SU-DHL-6 (cell line): ENCODE results near the gene PRRC2A.

Source experiments
- H2AFZ ChIP-seq: fragments of 200-600 bp; sonication (generic); 2 replicates; pipeline ENCODE4 v1.6.1; 2014; ENCODE audit warnings: low read depth, mild to moderate bottlenecking, moderate library complexity, mixed read lengths, antibody characterized with exemption, low read length; ENCODE audit not compliant: severe bottlenecking
- H3F3A ChIP-seq: fragments of 200-600 bp; shearing (Covaris generic); 2 replicates; pipeline ENCODE4 v1.6.0; 2016; ENCODE audit warnings: antibody characterized with exemption, mild to moderate bottlenecking; ENCODE audit not compliant: insufficient read depth
- H3K27ac ChIP-seq: fragments of 200-600 bp; sonication (generic); 2 replicates; pipeline ENCODE4 v1.5.1; 2016; ENCODE audit warnings: low read depth, mild to moderate bottlenecking, low read length, moderate library complexity, mixed read lengths
- H3K27me3 ChIP-seq: fragments of 200-600 bp; sonication (generic), shearing (Covaris generic); 2 replicates; pipeline ENCODE4 v1.6.0; 2014; ENCODE audit warnings: mild to moderate bottlenecking, low read length
- H3K36me3 ChIP-seq: fragments of 200-600 bp; sonication (generic); 2 replicates; pipeline ENCODE4 v1.6.1; 2014; ENCODE audit warnings: mild to moderate bottlenecking, low read length, mixed read lengths
- H3K4me2 ChIP-seq: fragments of 300-600, 200-600 bp; shearing (Covaris generic), sonication (generic); 2 replicates; pipeline ENCODE4 v1.6.0; 2014; ENCODE audit warnings: low read length, low read depth, mild to moderate bottlenecking; ENCODE audit not compliant: poor library complexity, severe bottlenecking
- H3K4me3 ChIP-seq: fragments of 200-600 bp; sonication (generic); 2 replicates; pipeline ENCODE4 v1.5.1; 2014; ENCODE audit warnings: antibody characterized with exemption, low read length, mild to moderate bottlenecking, mixed read lengths; ENCODE audit not compliant: insufficient read depth, poor library complexity, severe bottlenecking
- H3K79me2 ChIP-seq: fragments of 200-600 bp; sonication (generic); 2 replicates; pipeline ENCODE4 v1.6.1; 2014; ENCODE audit warnings: mild to moderate bottlenecking, low read length, moderate library complexity; ENCODE audit not compliant: insufficient read depth
- H3K9ac ChIP-seq: fragments of 200-600 bp; sonication (generic); 2 replicates; pipeline ENCODE4 v1.7.0; 2014; ENCODE audit warnings: mild to moderate bottlenecking, low read length
- H3K9me2 ChIP-seq: fragments of 200-600 bp; sonication (generic); replicated peaks from 2 replicates; pipeline ENCODE4 v1.6.1; 2014; ENCODE audit warnings: low read length; ENCODE audit not compliant: insufficient read depth
- H3K9me3 ChIP-seq: fragments of 200-600 bp; sonication (generic); 2 replicates; pipeline ENCODE4 v1.6.1; 2014; ENCODE audit warnings: low read length, mixed read lengths; ENCODE audit not compliant: insufficient read depth
- H4K20me1 ChIP-seq: fragments of 200-600 bp; sonication (generic); 2 replicates; pipeline ENCODE4 v1.6.1; 2014; ENCODE audit warnings: low read depth, mild to moderate bottlenecking, antibody characterized with exemption, low read length, moderate library complexity, mixed read lengths
- CTCF ChIP-seq: fragments of 200-600 bp; sonication (generic); IDR thresholded peaks from one replicate; pipeline ENCODE4 v1.5.1; 2017; ENCODE audit warnings: antibody characterized with exemption, mild to moderate bottlenecking, low read length, moderate library complexity; ENCODE audit not compliant: insufficient read depth, poor library complexity, severe bottlenecking
- EZH2phosphoT487 ChIP-seq: fragments of 200-600 bp; sonication (generic), shearing (Covaris generic); conservative IDR thresholded peaks from 2 replicates; pipeline ENCODE4 v1.6.1; 2018; ENCODE audit warnings: mild to moderate bottlenecking, antibody characterized with exemption, low read length, moderate library complexity, mixed read lengths

The PRRC2A gene

GRCh38 chr6:31657406-31658157 lies 37.1 kb downstream of the PRRC2A start:
- peaks cover 38% of the 10 kb centered on the region for H3K79me2 ChIP-seq
- TF ChIP-seq CTCF = no peak
- no peak for TF ChIP-seq EZH2phosphoT487
- peak overlapping the region; percentile 75 for H3K4me2 ChIP-seq
- H3K9me3 ChIP-seq = no peaks in the 10 kb centered on the region
- peaks cover 30% of the 10 kb centered on the region for H3F3A ChIP-seq
- no peak overlapping the region for H3K4me3 ChIP-seq
- H2AFZ ChIP-seq = no peak overlapping the region
- H3K27me3 ChIP-seq = no peaks in the 10 kb centered on the region
- H3K9ac ChIP-seq = 0 out of 2 replicates have a peak overlapping the region, but pooled peaks have one; percentile 76
- no peaks in the 10 kb centered on the region for H3K36me3 ChIP-seq
- H3K9me2 ChIP-seq = no peaks in the 10 kb centered on the region
- no peak overlapping the region for H3K27ac ChIP-seq
- H4K20me1 ChIP-seq = no peaks in the 10 kb centered on the region

GRCh38 chr6:31658158-31658688 lies 37.7 kb downstream of the PRRC2A start:
- TF ChIP-seq EZH2phosphoT487 (no peak), CTCF (no peak)

GRCh38 chr6:31658983-31659648 lies 38.6 kb downstream of the PRRC2A start:
- Histone ChIP-seq H4K20me1 (no peaks in the 10 kb centered on the region), H3K4me3 (peak overlapping the region; percentile 75), H3F3A (peaks cover 28% of the 10 kb centered on the region), H3K36me3 (no peaks in the 10 kb centered on the region), H2AFZ (no peak overlapping the region), H3K79me2 (peaks cover 40% of the 10 kb centered on the region), H3K27me3 (no peaks in the 10 kb centered on the region), H3K9ac (peak overlapping the region; percentile 76), H3K9me3 (no peaks in the 10 kb centered on the region), H3K27ac (peak overlapping the region; percentile 66), H3K4me2 (peak overlapping the region; percentile 75), H3K9me2 (no peaks in the 10 kb centered on the region)
- TF ChIP-seq EZH2phosphoT487 = no peak

More at GRCh38 chr6:31658158-31658688, 37.7 kb downstream of the PRRC2A start:
- H3K27ac ChIP-seq = no peak overlapping the region
- H3K9me2 ChIP-seq = no peaks in the 10 kb centered on the region
- peak overlapping the region; percentile 76; the same call in 1 of the 2 replicates for H3K9ac ChIP-seq
- peaks cover 37% of the 10 kb centered on the region for H3K79me2 ChIP-seq
- H4K20me1 ChIP-seq = no peaks in the 10 kb centered on the region
- H3K27me3 ChIP-seq = no peaks in the 10 kb centered on the region
- no peaks in the 10 kb centered on the region for H3K36me3 ChIP-seq
- H2AFZ ChIP-seq = no peak overlapping the region
- peaks cover 29% of the 10 kb centered on the region for H3F3A ChIP-seq
- peak overlapping the region; percentile 75 for H3K4me2 ChIP-seq
- no peak overlapping the region for H3K4me3 ChIP-seq
- no peaks in the 10 kb centered on the region for H3K9me3 ChIP-seq
